ENCODE data around the gene DEXI. TPM values are rescaled to one million over a fixed set of nuclear protein-coding genes. Genes with fewer than 3 reads are reported as not detected.
A peak's percentile ranks its signal among the peaks of the same experiment; 100 is the strongest.

DEXI gene
- total and polyA plus RNA-seq, 9 of the 15 experiments (the other 6 are each of a cell fraction or from before 2014, with no cell fraction given) = 2.9 to 40.1 (median 22.0) TPM

- H3K9ac ChIP-seq (ENCODE audit: insufficient read depth in 1 of 2, low read depth in 2 of 2, low read length in 2 of 2) = peak overlapping the region in 1 of 2 experiments; percentile 65; a peak in 2 of 4 replicates
- no peaks in the 10 kb centered on the region for H3K27me3 ChIP-seq (ENCODE audit: control insufficient read depth in 2 of 2, insufficient read depth in 2 of 2, low read length in 2 of 2)
- H4K20me1 ChIP-seq (replicated peaks; ENCODE audit: control insufficient read depth, insufficient read depth, low read length) = peaks cover 21% of the 10 kb centered on the region
- ChIA-PET CTCF (ENCODE audit: low intra/inter-chr PET ratio) (no interaction called here), POLR2A (interaction anchor here (0.6 kb wide), 1 partner anchor 308 kb away, joined by 5 read pairs; no protein-coding TSS in a partner anchor)
- no peak overlapping the region for H2AFZ ChIP-seq (ENCODE audit: low read depth, low read length)
- H3K79me2 ChIP-seq (ENCODE audit: control insufficient read depth, insufficient read depth, low read length) = peaks cover 52% of the 10 kb centered on the region
- no peak overlapping the region for H3K4me2 ChIP-seq (ENCODE audit: insufficient read depth, low read length)
- peak in 1 of 4 experiments; percentile 44 for DNase-seq (ENCODE audit: extremely low read depth in 1 of 4, low spot score in 3 of 4)
- H3K4me1 ChIP-seq (replicated peaks in 1 of 2; ENCODE audit: control insufficient read depth in 2 of 2, insufficient read depth in 2 of 2, low read length in 2 of 2) = peaks cover 23 to 34% of the 10 kb centered on the region in 2 experiments
- BruUV-seq (replicated peaks) = no TSS peak
- H3K9me1 ChIP-seq (ENCODE audit: control insufficient read depth, insufficient read depth, low read length) = no peaks in the 10 kb centered on the region
- WGBS (ENCODE audit: insufficient coverage, low coverage, missing lambda C conversion rate) = 29% methylated on average over 10 of the region's 10 CpGs
- FAIRE-seq = no peak
- no peak overlapping the region for H3K4me3 ChIP-seq
- H3K27ac ChIP-seq (ENCODE audit: extremely low read depth, low read depth, low read length) = no peak overlapping the region
- no peaks in the 10 kb centered on the region for H3K36me3 ChIP-seq (ENCODE audit: control insufficient read depth, insufficient read depth, low read length)
- intact Hi-C loops (cut with micrococcal nuclease) (no loop called here), in situ Hi-C loops (cut with MboI) (no loop called here)
- no peaks in the 10 kb centered on the region for H3K9me3 ChIP-seq (replicated peaks; ENCODE audit: control insufficient read depth, insufficient read depth, low read depth, low read length)
- ATAC-seq = no peak
- TF ChIP-seq, protein P1, sequence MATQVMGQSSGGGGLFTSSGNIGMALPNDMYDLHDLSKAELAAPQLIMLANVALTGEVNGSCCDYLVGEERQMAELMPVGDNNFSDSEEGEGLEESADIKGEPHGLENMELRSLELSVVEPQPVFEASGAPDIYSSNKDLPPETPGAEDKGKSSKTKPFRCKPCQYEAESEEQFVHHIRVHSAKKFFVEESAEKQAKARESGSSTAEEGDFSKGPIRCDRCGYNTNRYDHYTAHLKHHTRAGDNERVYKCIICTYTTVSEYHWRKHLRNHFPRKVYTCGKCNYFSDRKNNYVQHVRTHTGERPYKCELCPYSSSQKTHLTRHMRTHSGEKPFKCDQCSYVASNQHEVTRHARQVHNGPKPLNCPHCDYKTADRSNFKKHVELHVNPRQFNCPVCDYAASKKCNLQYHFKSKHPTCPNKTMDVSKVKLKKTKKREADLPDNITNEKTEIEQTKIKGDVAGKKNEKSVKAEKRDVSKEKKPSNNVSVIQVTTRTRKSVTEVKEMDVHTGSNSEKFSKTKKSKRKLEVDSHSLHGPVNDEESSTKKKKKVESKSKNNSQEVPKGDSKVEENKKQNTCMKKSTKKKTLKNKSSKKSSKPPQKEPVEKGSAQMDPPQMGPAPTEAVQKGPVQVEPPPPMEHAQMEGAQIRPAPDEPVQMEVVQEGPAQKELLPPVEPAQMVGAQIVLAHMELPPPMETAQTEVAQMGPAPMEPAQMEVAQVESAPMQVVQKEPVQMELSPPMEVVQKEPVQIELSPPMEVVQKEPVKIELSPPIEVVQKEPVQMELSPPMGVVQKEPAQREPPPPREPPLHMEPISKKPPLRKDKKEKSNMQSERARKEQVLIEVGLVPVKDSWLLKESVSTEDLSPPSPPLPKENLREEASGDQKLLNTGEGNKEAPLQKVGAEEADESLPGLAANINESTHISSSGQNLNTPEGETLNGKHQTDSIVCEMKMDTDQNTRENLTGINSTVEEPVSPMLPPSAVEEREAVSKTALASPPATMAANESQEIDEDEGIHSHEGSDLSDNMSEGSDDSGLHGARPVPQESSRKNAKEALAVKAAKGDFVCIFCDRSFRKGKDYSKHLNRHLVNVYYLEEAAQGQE (IDR thresholded peaks at IDR 0.05; ENCODE audit: borderline replicate concordance) = peak; percentile 35
- TF ChIP-seq, protein P1 (CRISPR knock-in tag; IDR thresholded peaks at IDR 0.05; ENCODE audit: low read depth) = no peak
- TF ChIP-seq RBM25 (IDR thresholded peaks at IDR 0.05; ENCODE audit: low read depth, low read length, severe bottlenecking) (no peak), ZKSCAN1 (IDR thresholded peaks at IDR 0.05; ENCODE audit: low read depth, low read length) (no peak), TCF3 (CRISPR knock-in tag; IDR thresholded peaks at IDR 0.05) (0 out of 2 replicates have a peak, but pooled peaks have one; percentile 22), NR3C1 (CRISPR knock-in tag; IDR thresholded peaks at IDR 0.05) (no peak), HOMEZ (CRISPR knock-in tag; IDR thresholded peaks at IDR 0.05) (no peak), BHLHE40 (IDR thresholded peaks at IDR 0.05; ENCODE audit: low read length) (no peak)
- TF ChIP-seq, protein P2, sequence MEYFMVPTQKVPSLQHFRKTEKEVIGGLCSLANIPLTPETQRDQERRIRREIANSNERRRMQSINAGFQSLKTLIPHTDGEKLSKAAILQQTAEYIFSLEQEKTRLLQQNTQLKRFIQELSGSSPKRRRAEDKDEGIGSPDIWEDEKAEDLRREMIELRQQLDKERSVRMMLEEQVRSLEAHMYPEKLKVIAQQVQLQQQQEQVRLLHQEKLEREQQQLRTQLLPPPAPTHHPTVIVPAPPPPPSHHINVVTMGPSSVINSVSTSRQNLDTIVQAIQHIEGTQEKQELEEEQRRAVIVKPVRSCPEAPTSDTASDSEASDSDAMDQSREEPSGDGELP (CRISPR knock-in tag; IDR thresholded peaks at IDR 0.05; ENCODE audit: borderline replicate concordance) = peak; percentile 43; the same call in 1 of the 2 replicates
- TF ChIP-seq, protein P3, sequence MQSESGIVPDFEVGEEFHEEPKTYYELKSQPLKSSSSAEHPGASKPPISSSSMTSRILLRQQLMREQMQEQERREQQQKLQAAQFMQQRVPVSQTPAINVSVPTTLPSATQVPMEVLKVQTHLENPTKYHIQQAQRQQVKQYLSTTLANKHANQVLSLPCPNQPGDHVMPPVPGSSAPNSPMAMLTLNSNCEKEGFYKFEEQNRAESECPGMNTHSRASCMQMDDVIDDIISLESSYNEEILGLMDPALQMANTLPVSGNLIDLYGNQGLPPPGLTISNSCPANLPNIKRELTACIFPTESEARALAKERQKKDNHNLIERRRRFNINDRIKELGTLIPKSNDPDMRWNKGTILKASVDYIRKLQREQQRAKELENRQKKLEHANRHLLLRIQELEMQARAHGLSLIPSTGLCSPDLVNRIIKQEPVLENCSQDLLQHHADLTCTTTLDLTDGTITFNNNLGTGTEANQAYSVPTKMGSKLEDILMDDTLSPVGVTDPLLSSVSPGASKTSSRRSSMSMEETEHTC (IDR thresholded peaks at IDR 0.05) = no peak
These were observed 5.0 kb upstream of the DEXI start for GRCh38 chr16:10947211-10947787.

Data from K562 (cell line).